ENCODE data around the gene FRMD4A.

Gene FRMD4A

DNA sequence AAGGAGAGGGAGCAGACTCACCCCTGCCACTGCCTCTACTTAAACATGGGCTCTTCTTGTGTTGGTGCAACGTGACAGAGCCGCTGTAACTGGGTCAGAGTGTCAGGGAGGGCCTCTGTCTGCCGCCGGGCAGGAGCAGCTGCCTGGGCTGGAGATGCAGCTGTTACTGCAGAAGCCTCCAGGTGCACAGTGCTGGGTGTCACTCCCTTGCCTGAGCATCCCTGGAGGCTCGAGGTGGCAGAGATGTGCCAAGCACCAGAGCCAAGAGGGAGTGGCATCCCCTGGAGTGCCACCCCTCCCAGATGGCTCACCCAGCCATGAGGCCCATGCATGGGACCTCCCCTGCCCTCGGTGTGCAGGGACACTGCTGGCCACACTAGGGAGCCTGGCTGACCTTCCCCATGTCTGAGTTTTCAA, 598.3 kb downstream of the FRMD4A start:
- TF ChIP-seq ZFX (IDR thresholded peaks at IDR 0.05; ENCODE audit: borderline replicate concordance): no peak
- TF ChIP-seq, protein P1, sequence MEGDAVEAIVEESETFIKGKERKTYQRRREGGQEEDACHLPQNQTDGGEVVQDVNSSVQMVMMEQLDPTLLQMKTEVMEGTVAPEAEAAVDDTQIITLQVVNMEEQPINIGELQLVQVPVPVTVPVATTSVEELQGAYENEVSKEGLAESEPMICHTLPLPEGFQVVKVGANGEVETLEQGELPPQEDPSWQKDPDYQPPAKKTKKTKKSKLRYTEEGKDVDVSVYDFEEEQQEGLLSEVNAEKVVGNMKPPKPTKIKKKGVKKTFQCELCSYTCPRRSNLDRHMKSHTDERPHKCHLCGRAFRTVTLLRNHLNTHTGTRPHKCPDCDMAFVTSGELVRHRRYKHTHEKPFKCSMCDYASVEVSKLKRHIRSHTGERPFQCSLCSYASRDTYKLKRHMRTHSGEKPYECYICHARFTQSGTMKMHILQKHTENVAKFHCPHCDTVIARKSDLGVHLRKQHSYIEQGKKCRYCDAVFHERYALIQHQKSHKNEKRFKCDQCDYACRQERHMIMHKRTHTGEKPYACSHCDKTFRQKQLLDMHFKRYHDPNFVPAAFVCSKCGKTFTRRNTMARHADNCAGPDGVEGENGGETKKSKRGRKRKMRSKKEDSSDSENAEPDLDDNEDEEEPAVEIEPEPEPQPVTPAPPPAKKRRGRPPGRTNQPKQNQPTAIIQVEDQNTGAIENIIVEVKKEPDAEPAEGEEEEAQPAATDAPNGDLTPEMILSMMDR (IDR thresholded peaks at IDR 0.05): no peak
- H3K27ac ChIP-seq: no peak overlapping the region

DNA sequence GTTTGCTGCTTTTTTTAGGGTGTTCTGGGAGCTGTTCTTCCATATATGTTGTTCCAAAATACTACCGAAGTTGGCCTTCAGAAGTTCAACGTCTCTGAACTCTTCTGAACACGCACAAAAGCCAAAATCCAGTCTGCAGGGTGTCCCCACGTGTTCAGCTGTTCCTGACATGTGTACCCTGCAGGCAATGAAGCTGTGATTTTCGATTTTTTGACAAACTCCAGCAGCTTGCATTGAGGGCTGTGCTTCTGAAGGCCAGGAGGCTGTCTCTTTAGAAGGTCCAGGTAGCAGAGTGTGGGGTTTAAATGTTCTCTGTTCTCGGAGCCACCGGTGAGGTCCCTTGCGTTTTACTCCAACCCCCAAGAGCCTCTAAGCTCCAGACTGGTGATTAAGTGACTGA, 598.9 kb downstream of the FRMD4A start:
- H3K27ac ChIP-seq: no peak overlapping the region
- TF ChIP-seq, protein P1 (IDR thresholded peaks at IDR 0.05): no peak
- TF ChIP-seq ZFX (IDR thresholded peaks at IDR 0.05; ENCODE audit: borderline replicate concordance): no peak

DNA sequence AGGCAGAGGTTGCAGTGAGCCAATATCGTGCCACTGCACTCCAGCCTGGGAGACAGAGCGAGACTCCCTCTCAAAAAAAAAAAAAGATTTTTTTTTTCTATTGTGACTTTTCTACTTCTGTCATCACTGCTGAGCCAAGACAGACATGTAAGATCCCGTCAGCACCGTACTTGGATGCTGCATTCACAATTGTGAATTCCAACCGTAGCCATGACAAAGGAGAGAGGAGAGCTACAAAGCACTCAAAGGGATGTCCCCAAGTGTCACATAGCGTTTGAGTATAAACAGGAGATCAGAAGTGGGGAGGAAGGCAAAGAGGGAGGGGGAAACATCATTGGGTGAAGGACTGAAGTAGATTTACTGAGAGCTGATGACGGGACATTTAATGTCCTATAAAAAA, 599.8 kb downstream of the FRMD4A start:
- H3K27ac ChIP-seq: no peak overlapping the region
- TF ChIP-seq, protein P1 (IDR thresholded peaks at IDR 0.05): no peak
- TF ChIP-seq ZFX (IDR thresholded peaks at IDR 0.05; ENCODE audit: borderline replicate concordance): no peak

DNA sequence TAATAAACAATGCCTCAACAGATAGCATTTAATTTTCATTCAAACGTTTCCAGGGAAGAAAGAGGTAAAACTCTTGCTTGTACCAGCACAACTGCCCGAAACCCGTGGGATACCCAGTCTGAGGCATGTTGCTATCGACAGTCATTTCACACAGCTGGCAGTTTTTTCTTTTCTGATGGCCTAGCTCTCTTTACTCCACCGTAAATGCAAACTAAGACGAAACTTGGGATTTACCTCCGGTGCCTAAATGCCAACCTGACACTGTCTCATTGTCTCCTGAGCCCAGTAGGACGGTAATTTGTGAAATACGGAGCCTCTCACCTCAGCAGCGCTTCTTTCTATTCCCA, 600.4 kb downstream of the FRMD4A start:
- TF ChIP-seq ZFX (IDR thresholded peaks at IDR 0.05; ENCODE audit: borderline replicate concordance): no peak
- TF ChIP-seq, protein P1 (IDR thresholded peaks at IDR 0.05): no peak
- H3K27ac ChIP-seq: no peak overlapping the region

DNA sequence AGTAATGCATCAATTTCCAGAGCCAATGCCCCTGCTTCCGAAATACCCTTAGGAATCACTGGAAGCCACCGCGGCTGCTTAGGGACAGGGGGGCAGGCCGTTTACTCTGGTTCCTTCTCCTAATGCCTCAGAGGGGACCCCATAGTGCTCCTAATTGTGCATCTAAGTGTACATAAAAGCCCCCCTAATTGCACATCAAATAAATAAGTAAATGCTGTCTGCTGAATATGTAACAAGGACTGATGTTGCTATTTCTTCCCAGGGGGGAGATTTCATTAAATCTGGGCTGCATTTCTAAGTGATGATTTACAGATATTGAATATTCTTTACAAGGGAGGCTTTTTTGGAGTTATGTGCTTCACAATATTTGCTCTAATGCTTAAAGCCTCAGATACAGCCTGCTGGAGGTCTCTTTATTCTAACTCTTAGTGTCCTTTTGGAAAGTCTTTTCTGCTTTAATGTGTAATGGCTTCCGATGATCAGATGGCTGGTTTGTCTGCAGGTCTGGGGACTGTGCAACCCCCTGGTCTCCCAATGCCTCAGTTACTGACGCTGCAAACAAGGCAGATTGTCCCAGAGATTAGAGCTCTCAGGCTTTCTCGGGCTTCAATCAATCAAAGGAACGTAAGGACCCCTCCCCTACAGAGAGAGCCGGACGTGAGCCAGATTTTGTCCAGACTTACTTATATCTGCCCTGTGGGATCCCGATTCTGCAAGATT, 601.0 kb downstream of the FRMD4A start:
- no peak overlapping the region for H3K27ac ChIP-seq
- TF ChIP-seq ZFX (IDR thresholded peaks at IDR 0.05; ENCODE audit: borderline replicate concordance): no peak
- TF ChIP-seq, protein P1 (IDR thresholded peaks at IDR 0.05): no peak

DNA sequence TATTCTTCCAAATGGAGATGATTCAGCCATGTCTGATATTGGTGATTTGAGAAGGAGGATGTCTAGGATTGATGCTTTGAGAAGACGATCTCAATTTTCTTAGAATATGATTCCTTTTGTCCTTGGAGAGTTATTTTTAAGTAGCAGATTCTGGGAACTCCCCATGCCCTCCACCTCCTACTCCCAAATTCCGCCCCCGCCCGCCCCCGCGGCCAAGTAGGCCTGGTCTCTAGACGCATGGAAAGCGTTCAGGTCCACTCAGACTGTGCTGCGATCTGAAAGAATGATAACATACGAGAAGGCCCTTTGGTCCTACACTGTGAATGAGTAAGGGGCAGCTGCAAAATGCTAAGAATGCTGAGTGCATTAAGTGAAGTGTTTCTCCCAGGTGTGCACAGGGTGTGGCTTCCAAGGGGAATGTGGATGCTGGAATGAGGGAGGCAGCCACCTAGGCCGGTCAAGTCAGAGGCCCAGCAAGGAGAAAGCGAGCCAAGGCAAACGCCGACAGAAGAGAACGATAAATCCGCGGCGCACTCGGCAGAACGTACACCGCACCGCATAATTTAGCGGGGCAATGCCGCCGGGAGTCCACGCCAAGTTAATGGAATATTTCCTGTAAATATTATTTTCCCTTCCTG, 601.7 kb downstream of the FRMD4A start:
- H3K27ac ChIP-seq: no peak overlapping the region
- no peak for TF ChIP-seq ZFX (IDR thresholded peaks at IDR 0.05; ENCODE audit: borderline replicate concordance)
- TF ChIP-seq, protein P1 (IDR thresholded peaks at IDR 0.05): no peak

DNA sequence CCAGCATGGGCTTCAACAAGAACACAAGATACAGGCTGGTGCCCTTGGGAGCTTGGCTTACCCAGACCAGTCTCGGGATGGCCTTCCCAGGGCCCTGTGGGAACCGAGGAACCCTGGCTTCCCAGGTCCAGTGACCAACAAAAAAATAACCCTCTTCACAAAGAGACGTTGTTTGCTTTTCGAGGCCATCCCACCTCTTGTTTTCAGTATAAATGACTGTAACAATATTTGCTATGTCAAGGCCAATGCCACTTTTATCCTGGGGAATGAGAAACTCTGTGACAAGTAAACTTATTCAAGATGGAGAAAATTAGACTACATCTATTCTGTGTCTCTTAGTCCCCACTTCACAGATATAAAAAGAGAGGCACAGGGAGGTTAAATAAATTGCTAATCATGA, 605.1 kb downstream of the FRMD4A start:
- TF ChIP-seq, protein P1 (IDR thresholded peaks at IDR 0.05): no peak
- no peak for TF ChIP-seq ZFX (IDR thresholded peaks at IDR 0.05; ENCODE audit: borderline replicate concordance)
- H3K27ac ChIP-seq: no peak overlapping the region
